IMR-90 (cell line): ENCODE data around the gene EMP1. TPM values are rescaled to one million over a fixed set of nuclear protein-coding genes. Genes with fewer than 3 reads are reported as not detected.
A peak's percentile ranks its signal among the peaks of the same experiment; 100 is the strongest.

Experiments used
- ATAC-seq: fragments of 200-7000 bp; cut with Tn5 transposase; 2 replicates; pipeline ENCODE4 v1.9.1; 2020; ENCODE audit warnings: low read depth, mild to moderate bottlenecking, moderate library complexity
- BruUV-seq: library from RNA; stranded (reverse); fragments of 400-500 nt; replicated peaks from 2 replicates; lab custom pipeline; 2021; lab: Mats Ljungman, UMichigan
- CTCF ChIA-PET: fragments of 300-600 bp; formaldehyde crosslinking; extraction: SDS; loops from one replicate; lab custom pipeline; 2021; ENCODE audit warnings: antibody characterized with exemption; lab: Yijun Ruan, JAX
- POLR2A ChIA-PET: fragments of 300-600 bp; sonication (Branson Sonifier 250); formaldehyde crosslinking; loops from one replicate; lab custom pipeline; 2022; ENCODE audit warnings: antibody characterized with exemption; ENCODE audit not compliant: unreplicated experiment; lab: Charles Lee
- DNase-seq: peaks from one replicate; pipeline ENCODE4 v3.0.0; 2013
- H2AFZ ChIP-seq: replicated peaks from 2 replicates; pipeline ENCODE3; 2013; ENCODE audit warnings: low read length, mild to moderate bottlenecking; ENCODE audit not compliant: poor library complexity
- H2AK5ac ChIP-seq: 2 replicates; pipeline ENCODE4 v1.6.1; 2013; ENCODE audit warnings: low read depth, low read length, inconsistent platforms
- H2AK9ac ChIP-seq: replicated peaks from 2 replicates; pipeline ENCODE3; 2013; ENCODE audit warnings: mild to moderate bottlenecking, low read depth, low read length, moderate library complexity; ENCODE audit not compliant: poor library complexity
- H2BK120ac ChIP-seq: 2 replicates; pipeline ENCODE4 v1.6.1; 2013; ENCODE audit warnings: low read depth, low read length, inconsistent platforms
- H2BK15ac ChIP-seq: 3 replicates; pipeline ENCODE4 v1.6.1; 2013; ENCODE audit warnings: low read depth, low read length, inconsistent platforms
- H2BK20ac ChIP-seq: 2 replicates; pipeline ENCODE4 v1.6.1; 2013; ENCODE audit warnings: low read depth, mild to moderate bottlenecking, inconsistent platforms, low read length, moderate library complexity
- H2BK5ac ChIP-seq: 2 replicates; pipeline ENCODE4 v1.6.1; 2013; ENCODE audit warnings: mild to moderate bottlenecking, low read depth, low read length, inconsistent platforms; ENCODE audit not compliant: poor library complexity, severe bottlenecking
- H3K14ac ChIP-seq: replicated peaks from 2 replicates; pipeline ENCODE4 v1.6.1; 2013; ENCODE audit warnings: low read depth, low read length, inconsistent platforms
- H3K18ac ChIP-seq: 2 replicates; pipeline ENCODE4 v1.6.1; 2013; ENCODE audit warnings: low read depth, low read length, control low read depth
- H3K23ac ChIP-seq: 2 replicates; pipeline ENCODE4 v1.6.1; 2013; ENCODE audit warnings: low read depth, low read length, inconsistent platforms
- H3K27ac ChIP-seq: 2 replicates; pipeline ENCODE4 v1.5.1; 2013; ENCODE audit warnings: mild to moderate bottlenecking, control low read depth, low read length; ENCODE audit not compliant: insufficient read depth
- H3K27me3 ChIP-seq: 2 replicates; pipeline ENCODE4 v1.6.1; 2013; ENCODE audit warnings: low read length; ENCODE audit not compliant: control insufficient read depth, insufficient read depth
- H3K36me3 ChIP-seq: 2 replicates; pipeline ENCODE4 v1.6.1; 2013; ENCODE audit warnings: low read length, mixed read lengths; ENCODE audit not compliant: control insufficient read depth, insufficient read depth
- H3K4ac ChIP-seq: 2 replicates; pipeline ENCODE4 v1.6.1; 2013; ENCODE audit warnings: low read depth, low read length, inconsistent platforms
- H3K4me1 ChIP-seq: 2 replicates; pipeline ENCODE4 v1.6.1; 2013; ENCODE audit warnings: low read length, mixed read lengths; ENCODE audit not compliant: control insufficient read depth, insufficient read depth
- H3K4me2 ChIP-seq: 2 replicates; pipeline ENCODE4 v1.6.1; 2013; ENCODE audit warnings: low read depth, mild to moderate bottlenecking, control low read depth, low read length, moderate library complexity
- H3K4me3 ChIP-seq: 2 replicates; pipeline ENCODE4 v1.5.1; 2013; ENCODE audit warnings: low read depth, mild to moderate bottlenecking, control low read depth, low read length, moderate library complexity; ENCODE audit not compliant: insufficient read depth
- H3K56ac ChIP-seq: 2 replicates; pipeline ENCODE4 v1.6.1; 2013; ENCODE audit warnings: low read length, inconsistent platforms; ENCODE audit not compliant: insufficient read depth; ENCODE audit errors: extremely low read depth
- H3K79me1 ChIP-seq, 2 experiments: 2 replicates each; pipeline ENCODE4 v1.6.1; 2013; ENCODE audit warnings: low read length in 2 of 2, inconsistent platforms in 1 of 2, low read depth in 1 of 2
- H3K9ac ChIP-seq: 2 replicates; pipeline ENCODE4 v1.6.1; 2013; ENCODE audit warnings: low read depth, low read length, control low read depth
- H3K9me1 ChIP-seq: 2 replicates; pipeline ENCODE4 v1.6.1; 2013; ENCODE audit warnings: low read length, inconsistent platforms; ENCODE audit not compliant: insufficient read depth
- H3K9me3 ChIP-seq: 2 replicates; pipeline ENCODE4 v1.6.1; 2013; ENCODE audit warnings: low read length; ENCODE audit not compliant: control insufficient read depth, insufficient read depth
- H4K20me1 ChIP-seq: 2 replicates; pipeline ENCODE4 v1.6.1; 2013; ENCODE audit warnings: low read length, inconsistent platforms; ENCODE audit not compliant: insufficient read depth
- H4K5ac ChIP-seq: 2 replicates; pipeline ENCODE4 v1.6.1; 2013; ENCODE audit warnings: mild to moderate bottlenecking, low read depth, low read length, control low read depth
- H4K8ac ChIP-seq, 2 experiments: 2 replicates each; pipeline ENCODE4 v1.6.1; 2013; ENCODE audit warnings: low read depth in 2 of 2, low read length in 2 of 2, control low read depth in 1 of 2, inconsistent platforms in 1 of 2
- H4K91ac ChIP-seq: 2 replicates; pipeline ENCODE4 v1.6.1; 2013; ENCODE audit warnings: low read depth, low read length, inconsistent platforms; ENCODE audit not compliant: insufficient read depth
- CEBPB ChIP-seq: IDR thresholded peaks from 2 replicates; pipeline ENCODE4 v1.6.1; 2012; ENCODE audit warnings: low read depth, low read length, improper control_type of control experiment
- CHD1 ChIP-seq: IDR thresholded peaks from 2 replicates; pipeline ENCODE4 v1.6.1; 2012; ENCODE audit warnings: low read depth, low read length, improper control_type of control experiment
- CTCF ChIP-seq: conservative IDR thresholded peaks from 2 replicates; pipeline ENCODE4 v1.5.1; 2012; ENCODE audit warnings: mild to moderate bottlenecking, low read depth, low read length, improper control_type of control experiment
- ELK1 ChIP-seq: fragments of 150-350 bp; IDR thresholded peaks from 2 replicates; pipeline ENCODE4 v1.6.1; 2016; ENCODE audit warnings: low read depth, mild to moderate bottlenecking, low read length, moderate library complexity, borderline replicate concordance
- MAZ ChIP-seq: IDR thresholded peaks from 2 replicates; pipeline ENCODE4 v1.6.1; 2012; ENCODE audit warnings: low read depth, mild to moderate bottlenecking, low read length, improper control_type of control experiment, moderate library complexity, borderline replicate concordance
- MXI1 ChIP-seq: IDR thresholded peaks from 2 replicates; pipeline ENCODE4 v1.6.1; 2012; ENCODE audit warnings: low read depth, mild to moderate bottlenecking, low read length, moderate library complexity, borderline replicate concordance
- POLR2A ChIP-seq: IDR thresholded peaks from 2 replicates; pipeline ENCODE4 v1.6.1; 2012; ENCODE audit warnings: mild to moderate bottlenecking, low read depth, low read length
- RAD21 ChIP-seq: IDR thresholded peaks from 2 replicates; pipeline ENCODE4 v1.6.1; 2012; ENCODE audit warnings: low read length, improper control_type of control experiment
- RCOR1 ChIP-seq: IDR thresholded peaks from 2 replicates; pipeline ENCODE4 v1.6.1; 2012; ENCODE audit warnings: mild to moderate bottlenecking, low read length, improper control_type of control experiment; ENCODE audit not compliant: insufficient replicate concordance
- RFX5 ChIP-seq: IDR thresholded peaks from 2 replicates; pipeline ENCODE4 v1.8.0; 2012; ENCODE audit warnings: low read depth, mild to moderate bottlenecking, low read length, moderate library complexity
- SMC3 ChIP-seq: fragments of 150-350 bp; IDR thresholded peaks from 2 replicates; pipeline ENCODE4 v1.6.1; 2016; ENCODE audit warnings: low read depth, mild to moderate bottlenecking, antibody characterized with exemption, low read length, moderate library complexity
- USF2 ChIP-seq: fragments of 150-350 bp; IDR thresholded peaks from 2 replicates; pipeline ENCODE4 v1.6.1; 2017; ENCODE audit warnings: mild to moderate bottlenecking, antibody characterized with exemption, low read length, low read depth
- WGBS, 2 experiments: methylation state at CpG; one replicate each; pipeline versions ENCODE4 v1.1.5 to v1.1.7; 2013; ENCODE audit warnings: missing lambda C conversion rate in 2 of 2; ENCODE audit not compliant: insufficient read length in 1 of 2; ENCODE audit errors: extremely low coverage in 2 of 2; 5-methylcytosine and 5-hydroxymethylcytosine counted together
- dilution Hi-C: fragments of 300-500 bp; cut with HindIII; formaldehyde crosslinking; loops from one replicate; pipeline ENCODE4 v1.14.3; 2018; ENCODE audit warnings: low sequenced_read_pairs; ENCODE audit not compliant: unreplicated experiment
- in situ Hi-C: fragments of 300-500 bp; cut with MboI; formaldehyde crosslinking; loops from 3 replicates; pipeline ENCODE4 v1.14.3; 2019; ENCODE audit warnings: low sequenced_read_pairs, inconsistent platforms, mixed read lengths
- intact Hi-C: fragments of 100-400 bp; cut with micrococcal nuclease; formaldehyde crosslinking; loops from 2 replicates; pipeline ENCODE4 v1.10.0; 2022
- polyA plus RNA-seq, 3 experiments: library from polyadenylated mRNA; depleted of rRNA; stranded (reverse); fragments of >200 nt; gene quantifications; 2 replicates each; pipeline ENCODE4 v1.2.3, GENCODE V29; 2012; ENCODE audit warnings: low replicate concordance in 1 of 3
- total RNA-seq: library from RNA; depleted of rRNA; stranded (reverse); fragments of >200 nt; gene quantifications from 2 replicates; pipeline ENCODE4 v1.2.3, GENCODE V29; 2012

EMP1 gene
- total and polyA plus RNA-seq, 2 of the 4 experiments (the other 2 are of a cell fraction) = 137 to 201 TPM

- no peak overlapping the region; the same call in 1 of the 2 replicates for H4K5ac ChIP-seq
- H3K9ac ChIP-seq = no peak overlapping the region
- H2BK120ac ChIP-seq = peak overlapping the region; percentile 86
- peaks cover 5% of the 10 kb centered on the region for H3K9me3 ChIP-seq
- no CpG with 5 or more reads among the region's 5 CpGs for WGBS, 2 experiments
- DNase-seq (no peak), ATAC-seq (no peak)
- peak overlapping the region; percentile 33 for H2AFZ ChIP-seq
- peak overlapping the region; percentile 68 for H4K91ac ChIP-seq
- H2AK9ac ChIP-seq = peak overlapping the region; percentile 49
- peak overlapping the region; percentile 0; the same call in 1 of the 2 replicates for H3K27ac ChIP-seq
- TF ChIP-seq CEBPB (no peak), POLR2A (no peak), USF2 (no peak), RFX5 (no peak), CTCF (no peak), MXI1 (no peak), SMC3 (no peak), MAZ (no peak), ELK1 (no peak), RCOR1 (no peak), RAD21 (no peak), CHD1 (no peak)
- H3K27me3 ChIP-seq = no peaks in the 10 kb centered on the region
- H2BK5ac ChIP-seq = peak overlapping the region; percentile 79
- in situ Hi-C loops = loop anchor here (10.0 kb wide), 1 partner anchor 217 kb away; the partner anchor contains the start of gene HEBP1
- H3K18ac ChIP-seq = peak overlapping the region; percentile 42
- no TSS peak for BruUV-seq
- H3K23ac ChIP-seq = peak overlapping the region; percentile 41; the same call in 1 of the 2 replicates
- intact Hi-C loops = loop anchor here (5.0 kb wide), 2 partner anchors 420 to 435 kb away; partner anchors contain the start of gene APOLD1
- H3K4me1 ChIP-seq = peaks cover 21% of the 10 kb centered on the region
- peaks cover 20% of the 10 kb centered on the region for H3K9me1 ChIP-seq
- H4K8ac ChIP-seq = peak overlapping the region in 1 of 2 experiments; percentile 67; a peak in 2 of 4 replicates
- ChIA-PET CTCF (interaction anchor here (0.6 to 2.2 kb wide), 2 partner anchors 10 to 198 kb away, joined by 3 to 10 read pairs; no protein-coding TSS in a partner anchor), POLR2A (no interaction called here)
- H3K4ac ChIP-seq = peak overlapping the region; percentile 84
- H2BK15ac ChIP-seq = peak overlapping the region; percentile 68; the same call in 2 of the 3 replicates
- no peaks in the 10 kb centered on the region for H4K20me1 ChIP-seq
- H2AK5ac ChIP-seq = peak overlapping the region; percentile 74
- dilution Hi-C loops = no loop called here
- peaks cover 9% of the 10 kb centered on the region for H3K36me3 ChIP-seq
- H2BK20ac ChIP-seq = peak overlapping the region; percentile 57
- H3K4me2 ChIP-seq = no peak overlapping the region
- H3K4me3 ChIP-seq = no peak overlapping the region
- peak overlapping the region; percentile 68 for H3K14ac ChIP-seq
- H3K56ac ChIP-seq = no peak overlapping the region
- H3K79me1 ChIP-seq = peaks cover 0 to 18% of the 10 kb centered on the region in 2 experiments; a peak in 1 of 4 replicates
Measured at GRCh38 chr12:13222076-13222475, 25.6 kb downstream of the EMP1 start.
